Naive thymus-derived CD4-positive, alpha-beta T cell (primary cell): ENCODE data around the gene UBE4A. TPM values are rescaled to one million over a fixed set of nuclear protein-coding genes. Genes with fewer than 3 reads are reported as not detected.

Experiments
- ATAC-seq: fragments of 150-1000 bp; cut with Tn5 transposase; 2 replicates; pipeline ENCODE4 v1.10.0; 2021; ENCODE audit warnings: mild to moderate bottlenecking, moderate library complexity
- CTCF ChIA-PET: fragments of 350-600 bp; sonication (Branson Sonifier 250); formaldehyde crosslinking; loops from one replicate; lab custom pipeline; 2021; ENCODE audit warnings: antibody characterized with exemption; lab: Charles Lee
- POLR2A ChIA-PET: fragments of 350-600 bp; sonication (Branson Sonifier 250); formaldehyde crosslinking; loops from one replicate; lab custom pipeline; 2021; ENCODE audit warnings: antibody characterized with exemption, inconsistent platforms; lab: Charles Lee
- DNase-seq, 9 donors: peaks; one replicate each; pipeline versions ENCODE4 v3.0.0 to v3.0.0-alpha.2; 2020 to 2022; ENCODE audit warnings: mixed read lengths in 1 of 9
- H3K27ac ChIP-seq: one replicate; pipeline ENCODE4 v1.7.0; 2013; ENCODE audit warnings: mild to moderate bottlenecking, low read depth, low read length, moderate library complexity
- H3K27me3 ChIP-seq, 2 donors: one replicate each; pipeline ENCODE4 v1.7.0; 2013; ENCODE audit warnings: low read length in 2 of 2, mild to moderate bottlenecking in 2 of 2, moderate library complexity in 2 of 2; ENCODE audit not compliant: control insufficient read depth in 2 of 2, insufficient read depth in 2 of 2
- H3K36me3 ChIP-seq, 3 experiments: 1 replicate in 2 of 3; 2 replicates in 1 of 3; pipeline ENCODE4 v1.7.0; 2013; ENCODE audit warnings: low read length in 3 of 3, mild to moderate bottlenecking in 3 of 3, moderate library complexity in 1 of 3; ENCODE audit not compliant: insufficient read depth in 3 of 3, control insufficient read depth in 2 of 3
- H3K4me1 ChIP-seq, 2 donors: one replicate each; pipeline ENCODE4 v1.7.0; 2013; ENCODE audit warnings: low read length in 2 of 2, mild to moderate bottlenecking in 2 of 2, moderate library complexity in 1 of 2; ENCODE audit not compliant: control insufficient read depth in 2 of 2, insufficient read depth in 2 of 2
- H3K4me3 ChIP-seq: 2 replicates; pipeline ENCODE4 v1.7.0; 2013; ENCODE audit warnings: mild to moderate bottlenecking, low read length
- H3K9me3 ChIP-seq, 3 experiments: 1 replicate in 2 of 3; 2 replicates in 1 of 3; pipeline ENCODE4 v1.7.0; 2013; ENCODE audit warnings: low read length in 3 of 3; ENCODE audit not compliant: control insufficient read depth in 2 of 3
- H3K27ac Mint-ChIP-seq, 9 donors: one replicate each; pipeline ENCODE4 v1.8.0; 2020 to 2022; ENCODE audit warnings: mixed read lengths in 9 of 9, mild to moderate bottlenecking in 8 of 9, moderate library complexity in 5 of 9, inconsistent platforms in 2 of 9
- H3K27me3 Mint-ChIP-seq, 5 donors: one replicate each; pipeline ENCODE4 v1.8.0; 2021 to 2022; ENCODE audit warnings: mixed read lengths in 5 of 5, mild to moderate bottlenecking in 1 of 5
- H3K36me3 Mint-ChIP-seq, 5 donors: one replicate each; pipeline ENCODE4 v1.8.0; 2020 to 2022; ENCODE audit warnings: mixed read lengths in 5 of 5, mild to moderate bottlenecking in 3 of 5, inconsistent platforms in 1 of 5
- H3K4me1 Mint-ChIP-seq, 7 donors: one replicate each; pipeline ENCODE4 v1.8.0; 2020 to 2022; ENCODE audit warnings: mixed read lengths in 7 of 7, mild to moderate bottlenecking in 3 of 7, inconsistent platforms in 1 of 7
- H3K4me3 Mint-ChIP-seq, 10 donors: one replicate each; pipeline ENCODE4 v1.8.0; 2020 to 2022; ENCODE audit warnings: mild to moderate bottlenecking in 10 of 10, mixed read lengths in 10 of 10, moderate library complexity in 6 of 10, inconsistent platforms in 2 of 10
- H3K9me3 Mint-ChIP-seq, 11 donors: one replicate each; pipeline ENCODE4 v1.8.0; 2020 to 2022; ENCODE audit warnings: mixed read lengths in 11 of 11, mild to moderate bottlenecking in 4 of 11, inconsistent platforms in 1 of 11, moderate library complexity in 1 of 11
- intact Hi-C, 2 donors: fragments of 100-400 bp; cut with micrococcal nuclease; formaldehyde crosslinking; loops; one replicate each; pipeline ENCODE4 v1.15.1; 2023
- polyA plus RNA-seq, 2 donors: library from polyadenylated mRNA; unstranded; fragments of 300-500 nt; fragmentation: Illumina TruSeq; gene quantifications; one replicate each; pipeline ENCODE4 v1.2.3, GENCODE V29; 2021
- total RNA-seq, 6 experiments: library from RNA in 5 of 6; stranded (reverse) in 5 of 6; gene quantifications; 1 replicate in 5 of 6; 2 replicates in 1 of 6; pipeline ENCODE4 v1.2.3 and lab custom pipeline; 2021 to 2026

Gene UBE4A
- total RNA-seq (10 to 100 TPM; 38.4 to 54.5 (median 46.9) TPM), polyA plus RNA-seq (10 to 100 TPM; 20.3 to 31.7 TPM), total RNA-seq (lab: John Stamatoyannopoulos, UW) (184 reads per million, percentile 92 among the genes with 10 or more reads in this experiment)

GRCh38 chr11:118359295-118359958 lies at the start of gene UBE4A:
UBE4A (plus strand) TSS chr11:118359600; CDS start chr11:118365081, 5,481 bp downstream.
- POLR2A ChIA-PET, result interaction anchor here (0.9 to 5.3 kb wide), 16 partner anchors 9 to 858 kb away, joined by 3 to 36 read pairs (median 4); partner anchors contain the start of genes CD3D, CD3E, JAML and KMT2A
- peaks cover 18 to 27% of the 10 kb centered on the region in 2 donors for H3K4me1 ChIP-seq
- H3K27ac ChIP-seq, result peak within 1 kb of the TSS; percentile 93
- no peaks in the 10 kb centered on the region for H3K9me3 ChIP-seq
- H3K4me1 Mint-ChIP-seq, result peaks cover 30 to 61% (median 51%) of the 10 kb centered on the region in 7 donors
- H3K36me3 ChIP-seq, result peaks cover 0 to 7% (median 5%) of the 10 kb centered on the region in 3 experiments
- peaks cover 0 to 6% (median 0%) of the 10 kb centered on the region in 5 donors for H3K27me3 Mint-ChIP-seq
- intact Hi-C loops, result loop anchor here (1.0 to 5.0 kb wide), 13 partner anchors 15 to 735 kb away; partner anchors contain the start of genes ATP5MG (in 2 of the 2), CD3E (in 2 of the 2) and CD3G (in 2 of the 2)
- H3K27ac Mint-ChIP-seq, result peak within 1 kb of the TSS; percentile 96 to 100 (median 98)
- ATAC-seq (peak; percentile 96), DNase-seq (peak; percentile 89 to 96 (median 95))
- H3K36me3 Mint-ChIP-seq, result peaks cover 0 to 18% (median 12%) of the 10 kb centered on the region in 5 donors
- no peaks in the 10 kb centered on the region for H3K27me3 ChIP-seq
- peak within 1 kb of the TSS; percentile 87 for H3K4me3 ChIP-seq
- CTCF ChIA-PET, result interaction anchor here (0.8 to 3.6 kb wide), 4 partner anchors 17 to 64 kb away, joined by 3 to 21 read pairs (median 12); partner anchors contain the start of genes CD3D and CD3E
- peaks cover 0 to 11% (median 0%) of the 10 kb centered on the region in 11 donors for H3K9me3 Mint-ChIP-seq
- peak within 1 kb of the TSS; percentile 92 to 99 (median 96) for H3K4me3 Mint-ChIP-seq

- H3K27ac ChIP-seq, result peak overlapping the region; percentile 46
- Mint-ChIP-seq H3K27ac (peak overlapping the region; percentile 26 to 100 (median 90)), H3K36me3 (peaks cover 24 to 76% (median 67%) of the 10 kb centered on the region in 5 donors), H3K27me3 (no peaks in the 10 kb centered on the region), H3K4me1 (peaks cover 57 to 91% (median 82%) of the 10 kb centered on the region in 7 donors), H3K9me3 (peaks cover 0 to 3% (median 0%) of the 10 kb centered on the region in 11 donors), H3K4me3 (peak overlapping the region in 9 of 10 donors; percentile 6 to 95 (median 55))
- no peaks in the 10 kb centered on the region for H3K27me3 ChIP-seq
- H3K9me3 ChIP-seq, result no peaks in the 10 kb centered on the region
- DNase-seq (no peak), ATAC-seq (no peak)
- H3K4me3 ChIP-seq, result no peak overlapping the region
- CTCF ChIA-PET, result interaction anchor here (0.6 to 2.9 kb wide), 3 partner anchors 12 to 17 kb away, joined by 4 to 22 read pairs (median 9); no protein-coding TSS in a partner anchor
- peaks cover 48 to 76% of the 10 kb centered on the region in 2 donors for H3K4me1 ChIP-seq
- intact Hi-C loops, result no loop called here
- peaks cover 37 to 56% (median 42%) of the 10 kb centered on the region in 3 experiments for H3K36me3 ChIP-seq
- POLR2A ChIA-PET, result interaction anchor here (0.6 to 5.0 kb wide), 3 partner anchors 10 to 68 kb away, joined by 3 to 31 read pairs (median 8); no protein-coding TSS in a partner anchor
Measured at GRCh38 chr11:118310271-118310670, 49.1 kb upstream of the UBE4A start.

GRCh38 chr11:118310781-118311485 lies 48.5 kb upstream of the UBE4A start:
- Mint-ChIP-seq H3K27me3 (no peaks in the 10 kb centered on the region), H3K27ac (peak overlapping the region; percentile 36 to 100 (median 93)), H3K4me3 (peak overlapping the region in 8 of 10 donors; percentile 29 to 95 (median 52)), H3K36me3 (peaks cover 24 to 78% (median 68%) of the 10 kb centered on the region in 5 donors), H3K4me1 (peaks cover 60 to 93% (median 86%) of the 10 kb centered on the region in 7 donors), H3K9me3 (peaks cover 0 to 3% (median 0%) of the 10 kb centered on the region in 11 donors)
- ATAC-seq (no peak), DNase-seq (no peak)
- Histone ChIP-seq H3K27ac (peak overlapping the region; percentile 52), H3K4me1 (peaks cover 55 to 83% of the 10 kb centered on the region in 2 donors), H3K27me3 (no peaks in the 10 kb centered on the region), H3K9me3 (no peaks in the 10 kb centered on the region), H3K4me3 (no peak overlapping the region), H3K36me3 (peaks cover 37 to 60% (median 42%) of the 10 kb centered on the region in 3 experiments)
- CTCF ChIA-PET, result interaction anchor here (0.6 to 1.9 kb wide), 10 partner anchors 8 to 112 kb away, joined by 3 to 12 read pairs (median 4); partner anchors contain the start of gene CD3D
- intact Hi-C loops, result no loop called here
- POLR2A ChIA-PET, result interaction anchor here (5.0 kb wide), 1 partner anchor 11 kb away, joined by 31 read pairs; no protein-coding TSS in a partner anchor

- POLR2A ChIA-PET, result interaction anchor here (0.6 to 5.0 kb wide), 2 partner anchors 8 to 12 kb away, joined by 3 to 31 read pairs; no protein-coding TSS in a partner anchor
- Mint-ChIP-seq H3K4me3 (peak overlapping the region in 7 of 10 donors; percentile 9 to 95 (median 58)), H3K4me1 (peaks cover 64 to 97% (median 91%) of the 10 kb centered on the region in 7 donors), H3K27me3 (no peaks in the 10 kb centered on the region), H3K27ac (peak overlapping the region; percentile 36 to 100 (median 93)), H3K36me3 (peaks cover 24 to 75% (median 65%) of the 10 kb centered on the region in 5 donors), H3K9me3 (peaks cover 0 to 4% (median 0%) of the 10 kb centered on the region in 11 donors)
- Histone ChIP-seq H3K4me1 (peaks cover 60 to 88% of the 10 kb centered on the region in 2 donors), H3K27ac (peak overlapping the region; percentile 52), H3K4me3 (no peak overlapping the region), H3K36me3 (peaks cover 37 to 60% (median 42%) of the 10 kb centered on the region in 3 experiments), H3K27me3 (no peaks in the 10 kb centered on the region), H3K9me3 (no peaks in the 10 kb centered on the region)
- no peak for ATAC-seq
- CTCF ChIA-PET, result interaction anchor here (0.6 to 1.9 kb wide), 13 partner anchors 8 to 997 kb away, joined by 3 to 12 read pairs (median 4); partner anchors contain the start of gene CD3D
- DNase-seq, result peak in 2 of 9 donors; percentile 22 to 23
- intact Hi-C loops, result no loop called here
Measured at GRCh38 chr11:118311518-118311917, 47.9 kb upstream of the UBE4A start.

GRCh38 chr11:118312328-118312727 lies 47.1 kb upstream of the UBE4A start:
- no peak for ATAC-seq
- ChIA-PET CTCF (interaction anchor here (0.8 to 1.7 kb wide), 8 partner anchors 9 to 42 kb away, joined by 3 to 12 read pairs (median 4); partner anchors contain the start of gene CD3D), POLR2A (interaction anchor here (0.6 kb wide), 1 partner anchor 9 kb away, joined by 3 read pairs; no protein-coding TSS in a partner anchor)
- Mint-ChIP-seq H3K27me3 (no peaks in the 10 kb centered on the region), H3K4me1 (peaks cover 66 to 97% (median 91%) of the 10 kb centered on the region in 7 donors), H3K9me3 (peaks cover 0 to 5% (median 0%) of the 10 kb centered on the region in 11 donors), H3K27ac (peak overlapping the region; percentile 66 to 100 (median 93)), H3K4me3 (peak overlapping the region; percentile 0 to 95 (median 48)), H3K36me3 (peaks cover 24 to 72% (median 61%) of the 10 kb centered on the region in 5 donors)
- no peak for DNase-seq
- peaks cover 65 to 87% of the 10 kb centered on the region in 2 donors for H3K4me1 ChIP-seq
- no peaks in the 10 kb centered on the region for H3K27me3 ChIP-seq
- H3K27ac ChIP-seq, result peak overlapping the region; percentile 52
- no peak overlapping the region for H3K4me3 ChIP-seq
- H3K36me3 ChIP-seq, result peaks cover 37 to 60% (median 42%) of the 10 kb centered on the region in 3 experiments
- intact Hi-C loops, result no loop called here
- H3K9me3 ChIP-seq, result no peaks in the 10 kb centered on the region
